Kidney capillary endothelial cell (primary cell): Measurements from ENCODE around the gene ATP8B1.
A peak's percentile ranks its signal among the peaks of the same experiment; 100 is the strongest.
"Not testable (repeated sequence)": the region's sequence is repeated elsewhere in the genome, so short reads cannot be mapped to it uniquely, and the experiment has no call there.

Source experiments
- DNase-seq: peaks from one replicate; pipeline ENCODE4 v3.0.0-alpha.2; 2018; ENCODE audit warnings: low spot score

ATP8B1 gene

DNA sequence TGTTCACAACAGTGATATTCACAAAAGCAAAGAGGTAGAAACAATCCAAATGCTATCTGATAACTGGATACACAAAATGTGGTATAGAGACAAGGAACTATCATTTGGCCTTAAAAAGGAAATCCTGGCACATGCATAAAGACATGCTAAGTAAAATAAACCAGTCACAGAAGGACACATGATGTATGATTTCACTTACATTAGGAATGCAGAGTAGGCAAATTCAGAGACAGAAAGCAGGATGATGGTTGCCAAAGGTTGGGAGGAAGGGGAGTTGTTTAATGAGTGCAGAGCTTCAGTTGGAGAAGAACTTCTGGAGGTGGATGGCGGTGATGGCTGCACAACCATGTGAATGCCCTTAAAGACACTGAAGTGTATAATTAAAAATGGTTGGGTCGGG, 38.1 kb downstream of the ATP8B1 start:
- no peak for DNase-seq

DNA sequence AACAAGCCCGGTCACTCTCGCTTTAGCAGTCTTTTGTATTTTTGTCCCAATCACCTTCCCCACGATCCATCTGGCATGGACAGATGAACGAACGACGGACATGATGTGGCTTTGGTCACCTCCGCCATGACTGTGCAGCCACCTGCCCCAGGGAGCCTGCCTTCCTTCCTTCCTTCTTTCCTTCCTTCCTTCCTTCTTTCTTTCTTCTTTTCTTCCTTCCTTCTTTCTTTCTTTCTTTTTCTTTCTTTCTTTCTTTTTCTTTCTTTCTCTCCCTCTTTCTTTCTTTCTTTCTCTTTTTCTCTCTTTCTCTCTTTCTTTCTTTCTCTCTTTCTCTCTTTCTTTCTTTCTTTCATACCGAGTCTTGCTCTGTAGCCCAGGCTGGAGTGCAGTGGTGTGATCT, 39.0 kb downstream of the ATP8B1 start:
- DNase-seq, result no peak

DNA sequence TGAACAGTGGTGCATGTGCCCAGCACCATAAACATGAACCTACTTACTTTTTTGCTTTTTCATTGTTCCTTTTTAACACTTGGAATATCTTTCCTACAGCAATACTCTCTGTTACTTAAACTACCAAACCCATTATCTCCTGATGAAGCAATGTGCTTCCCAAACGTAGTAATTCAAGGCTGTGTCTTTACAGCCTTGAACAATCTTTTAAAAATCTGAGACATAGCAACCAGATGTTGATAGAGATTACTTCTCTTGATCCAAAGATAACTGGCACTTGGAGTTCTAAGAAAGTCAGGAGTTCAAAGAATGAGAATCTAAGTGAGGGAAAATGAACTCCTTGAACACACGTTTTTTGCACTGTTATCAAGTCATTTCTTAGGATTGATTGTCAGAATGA, 40.4 kb downstream of the ATP8B1 start:
- no peak for DNase-seq

DNA sequence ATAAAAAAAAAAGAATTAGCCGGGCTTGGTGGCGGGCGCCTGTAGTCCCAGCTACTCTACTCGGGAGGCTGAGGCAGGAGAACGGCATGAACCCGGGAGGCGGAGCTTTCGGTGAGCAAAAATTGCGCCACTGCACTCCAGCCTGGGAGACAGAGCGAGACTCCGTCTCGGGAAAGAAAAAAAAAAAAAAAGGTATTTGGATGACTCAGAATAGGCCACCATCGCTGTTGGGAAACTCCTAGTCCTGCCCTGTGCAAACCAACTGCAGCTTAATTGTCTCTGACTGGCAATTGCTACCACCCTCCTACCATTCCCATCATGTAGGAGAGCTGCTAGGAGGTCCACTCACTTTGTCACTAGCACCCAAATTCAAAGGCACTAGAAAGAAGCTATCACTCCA, 43.5 kb downstream of the ATP8B1 start:
- no peak for DNase-seq

DNA sequence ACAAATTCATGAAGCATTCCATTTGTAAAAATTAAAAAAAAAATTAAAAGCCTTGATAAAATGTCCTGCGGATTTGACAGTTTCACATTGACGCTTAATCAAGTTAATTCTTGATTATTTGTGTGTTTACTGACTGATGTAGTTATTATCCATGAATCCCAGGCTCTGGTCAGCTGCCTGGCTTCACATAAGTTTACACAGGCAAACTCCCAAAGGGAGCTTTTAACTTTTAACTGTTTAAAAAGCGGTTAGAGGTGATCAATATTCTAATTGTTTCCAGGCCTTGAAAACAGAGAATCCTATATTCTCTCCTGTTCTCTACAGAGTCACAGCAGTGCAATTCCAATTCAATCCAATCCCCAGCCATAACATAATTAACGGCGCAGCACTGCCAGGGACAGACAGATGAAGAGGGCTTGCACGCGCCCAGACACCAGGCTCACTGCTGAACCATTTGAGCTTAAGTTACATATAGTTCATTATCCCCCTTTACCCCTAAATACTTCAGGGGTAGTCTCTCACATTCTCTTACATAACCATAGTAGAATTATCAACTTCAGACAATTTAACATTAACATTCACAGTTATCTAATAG, 47.5 kb downstream of the ATP8B1 start:
- no peak for DNase-seq

DNA sequence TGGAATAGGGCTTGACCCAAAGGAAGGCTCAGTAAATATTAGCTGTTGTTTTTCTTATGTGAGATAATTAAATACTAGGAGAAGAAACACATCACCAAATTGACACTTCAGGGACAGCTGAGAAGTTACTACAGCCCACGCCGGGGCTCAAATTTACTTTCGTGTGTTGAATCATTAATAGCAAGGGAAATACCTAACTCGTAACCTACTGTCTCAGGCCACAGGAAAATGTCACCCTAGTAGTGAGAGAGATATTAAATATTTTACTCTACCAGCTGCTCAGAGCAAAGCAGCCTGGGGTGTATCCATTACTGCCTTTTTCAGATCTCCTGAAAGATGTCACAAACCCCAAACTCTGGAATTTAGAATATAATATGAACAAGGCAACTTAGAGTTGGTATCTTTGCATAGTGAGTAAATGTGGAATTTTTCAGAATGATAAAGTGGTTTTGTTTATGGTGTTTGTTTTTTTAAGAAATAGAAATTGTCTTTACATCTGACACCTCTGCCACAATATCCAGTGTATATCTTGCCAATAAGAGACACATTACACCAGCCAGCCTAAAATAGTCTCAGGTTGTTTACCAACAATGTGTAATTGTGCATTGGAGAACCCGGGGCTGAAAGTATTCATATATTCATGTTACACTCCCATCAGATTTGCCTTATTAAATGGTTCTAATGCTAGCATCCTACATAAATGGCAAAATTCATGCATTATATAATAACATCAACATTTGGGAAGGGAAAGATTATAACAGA, 48.4 kb downstream of the ATP8B1 start:
- no peak for DNase-seq

DNA sequence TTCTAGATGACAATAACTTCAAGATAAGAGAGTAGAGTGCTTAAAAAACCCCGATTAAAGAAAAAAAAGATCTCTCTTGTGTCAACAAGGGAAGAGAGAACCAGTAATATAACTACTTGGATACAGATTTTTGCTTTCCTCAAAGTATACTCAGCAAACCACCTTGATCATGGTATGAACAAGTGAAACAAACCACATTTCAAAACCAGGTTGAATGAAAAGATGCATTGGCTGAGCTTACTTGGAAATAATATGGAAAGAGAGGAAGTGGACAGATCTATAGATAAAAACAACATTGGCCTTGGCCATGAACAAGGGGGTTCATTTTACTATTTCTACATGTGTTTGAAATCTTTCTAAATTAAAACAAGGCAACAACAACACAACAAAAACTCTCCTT, 50.1 kb downstream of the ATP8B1 start:
- DNase-seq, result no peak

DNA sequence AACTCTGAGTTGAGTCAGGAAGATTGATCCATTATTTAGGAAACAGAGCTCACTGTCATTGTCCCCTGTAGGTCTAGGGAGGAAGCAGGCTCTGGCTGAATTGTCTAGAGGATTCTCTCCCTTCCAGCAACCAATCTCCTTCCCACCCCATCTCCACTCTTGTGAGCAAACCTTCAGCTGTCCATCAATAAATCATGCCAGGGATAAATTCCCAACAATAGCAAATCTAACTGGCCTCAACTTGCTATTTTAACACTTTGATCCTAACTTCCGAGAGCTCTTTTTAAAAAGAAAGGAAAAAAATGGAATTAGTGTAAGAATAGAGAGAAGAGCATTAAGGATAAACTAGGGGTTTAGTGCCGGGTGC, 53.5 kb downstream of the ATP8B1 start:
- no peak for DNase-seq

DNA sequence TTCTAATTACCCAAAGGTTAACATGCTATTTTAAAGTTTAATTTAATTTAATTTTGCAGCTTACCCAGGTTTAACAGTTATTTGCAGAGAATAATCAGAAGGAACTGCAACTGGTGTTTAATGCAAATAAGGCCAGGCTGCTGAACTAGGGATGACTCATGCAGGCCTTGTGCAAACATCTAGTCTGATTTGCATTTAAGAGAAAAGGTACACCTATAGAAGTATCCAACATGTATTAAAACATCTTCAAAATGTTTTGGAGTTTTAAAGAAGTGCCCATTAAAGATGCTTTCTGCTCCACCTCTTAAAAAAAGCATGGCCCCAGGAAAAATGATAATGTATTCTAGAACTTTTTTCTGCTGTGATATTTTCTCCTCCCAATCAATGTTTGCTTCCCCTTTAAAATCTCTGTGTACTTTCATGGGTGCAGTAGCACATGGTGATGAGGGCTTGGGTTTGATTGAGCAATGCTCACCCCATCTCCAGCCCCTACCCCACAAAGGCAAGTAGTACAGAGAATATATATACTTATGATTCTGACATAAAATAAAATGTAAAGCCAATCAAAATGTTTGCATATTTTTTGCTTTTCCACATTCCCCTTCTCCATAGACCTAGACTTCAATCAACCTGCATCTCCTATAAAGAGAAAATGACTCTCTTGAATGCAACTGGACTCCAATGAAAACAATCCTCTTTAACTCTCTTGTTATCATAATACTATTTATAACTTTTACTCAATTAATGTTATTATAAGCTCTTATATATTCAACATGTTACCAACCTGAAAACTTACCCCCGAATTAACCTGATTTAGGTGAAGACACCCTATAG, 54.1 kb downstream of the ATP8B1 start:
- DNase-seq, result no peak

DNA sequence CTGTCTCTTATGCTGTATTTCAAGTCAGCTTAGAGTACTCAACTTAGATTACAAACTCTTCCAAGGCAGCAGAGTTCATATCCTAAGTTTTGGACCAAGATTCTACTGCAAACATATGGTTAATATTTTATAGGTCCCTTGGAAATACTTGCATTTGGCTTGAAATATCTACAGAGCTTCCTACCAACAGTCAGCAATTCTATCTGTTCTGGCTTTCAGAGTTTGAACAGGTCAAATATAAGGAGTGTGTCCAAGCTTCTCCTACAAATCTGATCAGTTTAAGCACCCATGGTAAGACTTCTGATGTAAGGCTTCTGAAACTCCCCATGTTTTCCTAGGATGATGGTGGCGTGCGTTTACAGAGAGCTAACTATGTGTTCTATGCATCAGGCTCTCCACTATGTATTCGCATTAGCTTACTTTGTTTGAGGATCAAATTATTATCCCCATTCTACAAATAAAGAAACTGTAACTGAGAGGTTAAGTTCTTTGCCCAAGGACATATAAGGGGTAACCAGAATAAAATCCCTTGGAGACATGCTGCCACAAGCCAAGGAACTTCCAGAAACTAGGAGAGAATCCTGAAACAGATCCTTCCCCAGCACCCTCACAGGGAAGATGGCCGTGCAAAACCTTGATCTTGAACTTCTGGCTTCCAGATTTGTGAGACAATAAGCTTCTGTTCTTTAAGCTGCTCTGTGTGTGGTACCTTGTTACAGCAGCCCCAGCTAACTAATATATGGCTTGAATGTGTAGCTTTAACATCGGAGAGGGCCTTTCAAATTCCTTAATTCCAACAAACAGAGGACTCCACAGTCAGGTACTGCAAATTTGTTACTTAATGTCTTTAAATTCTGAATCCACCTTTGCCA, 55.1 kb downstream of the ATP8B1 start:
- no peak for DNase-seq

DNA sequence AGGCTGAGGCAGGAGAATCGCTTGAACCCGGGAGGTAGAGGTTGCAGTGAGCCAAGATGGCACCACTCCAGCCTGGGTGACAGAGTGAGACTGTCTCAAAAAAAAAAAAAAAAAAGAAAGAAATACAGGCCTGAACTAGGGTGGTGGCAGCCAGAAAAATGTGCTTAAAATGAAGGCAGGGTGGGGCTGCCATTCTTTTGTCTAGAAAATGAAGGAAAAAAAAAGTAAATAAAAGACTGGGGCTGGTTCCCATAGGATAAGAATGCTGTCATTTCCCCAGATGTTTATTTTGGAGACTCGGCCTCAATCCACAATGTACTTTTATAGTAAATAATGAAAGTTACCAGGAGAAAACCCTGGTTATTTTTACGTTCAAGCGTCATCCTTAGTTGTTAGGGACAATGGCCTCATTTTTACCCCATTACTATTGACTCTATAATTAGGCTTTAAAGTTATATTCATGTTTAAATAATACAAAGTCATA, 58.9 kb downstream of the ATP8B1 start:
- no peak for DNase-seq

DNA sequence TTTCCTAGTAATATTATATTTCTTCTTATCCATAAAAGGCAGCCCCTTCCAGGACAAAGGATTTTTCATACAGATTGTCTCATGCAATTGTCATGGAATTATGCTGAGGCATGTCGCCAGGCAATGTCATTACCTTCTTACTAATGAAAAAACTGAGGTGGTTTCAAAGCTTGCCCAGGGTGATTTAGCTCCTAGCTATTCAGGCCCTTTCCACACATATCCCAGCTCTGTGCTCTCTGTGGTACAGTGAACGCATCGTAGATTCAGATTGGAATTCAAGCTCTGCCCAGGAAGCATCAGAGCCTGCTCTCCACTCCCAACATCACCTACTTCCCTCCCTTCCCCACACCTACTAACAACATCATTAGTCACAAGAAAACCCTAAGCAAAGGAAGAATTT, 60.1 kb downstream of the ATP8B1 start:
- DNase-seq, result no peak

DNA sequence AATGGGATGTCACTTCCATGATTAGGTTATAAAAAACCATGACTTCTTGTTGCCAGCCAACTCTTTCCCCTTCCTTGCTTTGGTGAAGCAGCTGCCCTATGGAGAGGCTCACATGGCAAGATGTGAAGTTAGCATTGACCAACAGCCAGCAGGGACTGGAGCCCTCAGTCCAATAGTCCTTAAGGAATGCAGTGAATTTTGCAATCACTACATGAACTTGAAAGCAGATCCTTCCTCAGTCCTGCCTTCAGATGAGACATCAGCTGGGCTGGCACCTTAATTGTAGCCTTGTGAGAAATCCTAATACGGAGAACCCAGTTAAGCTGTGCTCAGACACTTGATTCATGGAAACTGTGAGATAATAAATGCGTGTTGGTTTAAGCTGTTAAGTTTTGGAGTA, 61.8 kb downstream of the ATP8B1 start:
- no peak for DNase-seq

DNA sequence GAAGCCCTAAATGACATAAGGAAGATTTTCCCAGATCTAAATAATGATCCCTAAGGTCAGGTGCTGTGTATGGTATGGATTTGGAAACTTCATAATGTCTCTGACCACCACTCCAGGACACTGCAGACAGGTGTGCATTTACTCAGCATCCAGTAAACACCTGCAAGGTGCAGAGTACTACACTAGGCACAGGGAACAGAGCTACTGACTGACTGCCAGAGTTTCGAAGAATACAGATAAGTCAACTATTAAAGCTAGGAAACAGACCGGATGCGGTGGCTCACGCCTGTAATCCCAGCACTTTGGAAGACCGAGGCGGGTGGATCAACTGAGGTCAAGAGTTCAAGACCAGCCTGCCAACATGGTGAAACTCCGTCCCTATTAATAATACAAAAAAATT, 65.0 kb downstream of the ATP8B1 start:
- no peak for DNase-seq

DNA sequence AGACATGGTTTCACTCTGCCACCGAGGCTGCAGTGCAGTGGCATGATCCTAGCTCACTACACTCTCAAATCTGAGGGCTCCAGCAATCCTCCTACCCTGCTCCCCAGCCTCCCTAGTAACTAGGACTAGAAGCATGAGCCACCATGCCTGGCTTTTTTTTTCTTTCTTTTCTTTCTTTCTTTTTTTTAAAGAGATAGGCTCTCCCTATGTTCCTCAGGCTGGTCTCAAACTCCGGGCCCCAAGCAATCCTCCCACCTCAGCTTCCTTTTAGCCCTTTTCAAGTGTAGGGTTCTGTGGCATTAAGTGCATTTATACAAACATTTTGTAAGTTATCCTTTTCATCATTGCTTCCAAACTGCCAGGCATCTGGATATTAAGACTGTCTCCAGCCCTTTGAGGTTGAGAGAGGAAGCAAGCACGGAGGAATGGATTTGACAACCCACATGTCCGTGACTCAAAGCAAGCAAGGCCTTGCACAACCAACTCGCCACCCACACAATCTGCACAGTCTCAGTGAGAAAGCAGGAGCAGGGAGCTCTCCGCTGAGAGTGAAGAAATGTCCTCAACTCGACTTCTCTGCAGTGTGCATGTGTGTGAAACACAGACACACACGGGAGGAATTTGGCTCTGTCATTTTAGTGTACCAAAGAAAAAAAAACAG, 65.6 kb downstream of the ATP8B1 start:
- no peak for DNase-seq

DNA sequence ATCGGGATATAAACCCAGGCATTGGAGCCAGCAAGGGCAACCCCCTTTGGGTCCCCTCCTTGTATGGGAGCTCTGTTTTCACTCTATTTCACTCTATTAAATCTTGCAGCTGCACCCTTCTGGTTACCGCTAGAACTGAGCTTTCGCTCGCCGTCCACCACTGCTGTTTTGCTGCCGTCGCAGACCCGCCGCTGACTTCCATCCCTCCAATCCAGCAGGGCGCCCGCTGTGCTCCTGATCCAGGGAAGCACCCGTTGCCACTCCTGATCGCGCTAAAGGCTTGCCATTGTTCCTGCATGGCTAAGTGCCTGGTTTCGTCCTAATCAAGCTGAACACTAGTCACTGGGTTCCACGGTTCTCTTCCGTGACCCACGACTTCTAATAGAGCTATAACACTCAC, 68.1 kb downstream of the ATP8B1 start:
- DNase-seq, result not testable (repeated sequence)

DNA sequence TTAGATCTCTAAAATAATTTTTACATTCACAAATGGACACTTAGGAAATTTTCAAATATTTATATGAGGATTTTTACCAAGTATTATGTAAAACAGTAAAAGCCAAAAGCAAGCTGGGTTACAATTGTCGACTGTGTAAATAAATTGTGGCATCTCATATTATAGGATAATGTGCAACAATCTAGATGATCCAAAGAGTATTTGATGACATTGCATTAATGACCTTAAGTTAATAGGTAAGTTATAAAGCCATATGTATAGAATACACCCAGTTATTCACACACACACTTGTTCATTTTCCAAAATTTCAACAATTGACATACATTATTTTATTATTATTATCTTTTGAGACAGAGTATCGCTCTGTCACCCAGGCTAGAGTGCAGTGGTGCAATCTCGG, 69.3 kb downstream of the ATP8B1 start:
- no peak for DNase-seq

DNA sequence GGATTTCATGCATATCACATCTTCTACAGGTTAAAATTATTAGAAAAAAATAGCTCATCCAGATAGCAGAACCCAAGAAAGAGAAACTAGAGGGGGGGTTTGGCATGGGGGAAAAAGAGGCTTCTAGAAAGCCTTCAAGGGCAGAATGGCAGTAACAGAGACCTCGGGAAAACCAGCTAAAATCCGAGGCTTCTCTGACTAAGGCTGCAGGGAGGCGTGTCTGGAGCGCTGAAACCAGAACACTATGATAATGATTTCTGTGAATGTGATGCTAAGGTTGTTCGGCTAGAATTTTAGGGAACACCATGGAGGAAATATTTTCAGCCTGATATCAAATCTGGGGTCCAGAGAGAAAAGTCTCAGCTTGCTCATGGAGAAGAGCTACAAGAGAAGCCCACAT, 73.0 kb downstream of the ATP8B1 start:
- no peak for DNase-seq

DNA sequence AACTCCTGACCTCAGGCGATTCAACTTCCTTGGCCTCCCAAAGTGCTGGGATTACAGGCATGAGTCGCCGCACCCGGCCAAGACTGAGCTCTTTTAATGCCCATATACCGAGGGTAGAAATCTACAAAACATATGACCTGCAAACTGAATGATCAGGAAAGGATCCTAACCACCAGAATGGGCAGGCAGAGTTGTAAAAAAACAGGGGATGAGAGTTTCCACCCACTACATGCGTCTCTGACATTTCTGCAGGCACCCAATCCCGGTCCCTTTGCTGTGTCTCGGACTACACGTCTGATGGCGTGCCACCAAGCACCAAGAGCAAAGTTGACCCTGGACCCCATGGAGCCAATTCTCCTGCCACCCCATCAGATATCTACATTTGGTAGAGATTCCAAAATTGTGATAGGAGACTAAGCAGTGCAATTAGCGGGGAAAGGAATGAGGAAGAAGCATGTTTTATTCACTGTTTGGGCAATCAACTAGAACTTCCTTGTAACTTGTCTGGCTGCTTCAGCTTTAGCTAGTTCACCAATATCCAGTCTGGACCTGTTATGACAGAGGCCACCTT, 74.1 kb downstream of the ATP8B1 start:
- DNase-seq, result peak; percentile 31

DNA sequence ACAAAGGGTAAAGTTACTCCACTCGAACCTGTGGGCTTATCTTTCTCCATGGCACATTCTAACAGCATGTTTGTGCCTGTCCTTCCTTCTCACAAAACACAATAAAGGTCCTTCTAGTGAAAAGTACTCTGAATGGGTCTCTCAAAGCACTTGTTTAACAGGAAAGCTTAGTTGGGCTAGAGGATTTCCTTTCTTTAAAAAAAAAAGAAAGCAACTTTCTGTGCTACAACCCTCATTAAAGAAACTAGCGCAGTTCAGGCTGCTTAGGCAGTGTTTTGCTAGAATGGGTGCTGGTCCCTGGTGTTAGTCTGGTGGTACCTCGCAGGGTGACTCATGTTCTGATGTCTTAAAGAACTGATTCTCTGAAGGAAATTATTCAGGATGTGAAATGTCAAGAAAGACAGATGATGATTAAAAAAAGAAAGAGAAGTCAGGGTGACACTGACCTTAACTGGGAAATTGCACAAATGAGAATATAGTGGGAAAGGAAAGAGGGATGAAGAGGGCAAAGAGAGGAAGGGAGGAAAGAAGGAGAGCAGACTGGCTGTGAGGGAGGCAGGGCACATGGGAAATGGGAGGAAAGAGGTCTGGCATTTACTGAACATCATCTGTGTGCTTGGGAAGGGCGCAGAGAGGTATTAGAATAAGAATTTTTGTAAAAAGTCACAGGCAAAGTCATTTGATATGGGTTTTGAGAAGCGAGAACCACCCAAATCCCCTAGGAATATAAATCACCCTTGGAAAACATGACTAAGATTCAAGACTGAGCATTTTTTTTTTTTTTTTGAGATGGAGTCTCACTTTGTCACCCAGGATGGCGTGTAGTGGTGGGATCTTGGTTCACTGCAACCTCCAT, 74.9 kb downstream of the ATP8B1 start:
- peak; percentile 64 for DNase-seq
